Stimulated activated CD4-positive, alpha-beta T cell treated with anti-CD3 and anti-CD28 coated beads, Interleukin-15, amount 100 ng/mL, for 24 hours (primary cell): Measurements from ENCODE around the gene MGLL.

ENCODE experiments used
- DNase-seq: peaks from one replicate; pipeline ENCODE4 v3.0.0-alpha.2; 2020

MGLL gene

GRCh38 chr3:127787071-127787490 is 35.2 kb downstream of the MGLL start:
- no peak for DNase-seq

DNA sequence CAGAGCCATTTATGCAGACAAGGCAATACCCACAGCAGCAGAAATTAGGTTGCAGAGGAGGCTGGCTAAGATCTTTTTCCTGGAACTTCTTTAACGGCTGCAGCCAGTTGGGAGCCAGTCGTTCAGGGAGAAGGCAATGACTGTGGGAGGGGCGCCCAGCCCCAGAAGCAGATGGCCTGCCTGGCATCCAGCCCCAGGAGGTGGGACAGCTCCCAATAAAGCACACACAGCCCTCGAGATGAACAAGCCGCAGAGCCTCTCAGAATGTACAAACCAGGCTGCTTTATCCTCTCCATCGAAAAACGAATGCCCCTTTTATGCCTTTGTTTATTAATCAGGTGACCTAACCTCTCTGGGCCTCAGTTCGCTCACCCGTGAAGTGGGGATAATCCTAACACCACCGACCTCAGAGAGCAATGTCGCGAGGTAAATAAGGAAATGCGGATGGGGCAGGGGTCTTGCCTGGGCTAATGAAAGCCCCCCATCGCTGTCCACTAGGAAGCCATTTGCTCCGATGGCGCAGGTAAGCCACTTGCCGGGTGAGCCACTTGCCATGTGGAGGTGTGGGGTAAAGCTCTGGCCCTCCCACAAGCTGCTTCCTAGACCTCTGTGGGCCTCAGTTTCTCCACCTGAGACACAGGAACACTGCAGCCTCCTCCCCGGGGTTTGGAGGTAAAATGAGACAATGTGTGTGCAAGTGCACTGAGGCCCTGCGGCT is 35.8 kb downstream of the MGLL start:
- no peak for DNase-seq

DNA sequence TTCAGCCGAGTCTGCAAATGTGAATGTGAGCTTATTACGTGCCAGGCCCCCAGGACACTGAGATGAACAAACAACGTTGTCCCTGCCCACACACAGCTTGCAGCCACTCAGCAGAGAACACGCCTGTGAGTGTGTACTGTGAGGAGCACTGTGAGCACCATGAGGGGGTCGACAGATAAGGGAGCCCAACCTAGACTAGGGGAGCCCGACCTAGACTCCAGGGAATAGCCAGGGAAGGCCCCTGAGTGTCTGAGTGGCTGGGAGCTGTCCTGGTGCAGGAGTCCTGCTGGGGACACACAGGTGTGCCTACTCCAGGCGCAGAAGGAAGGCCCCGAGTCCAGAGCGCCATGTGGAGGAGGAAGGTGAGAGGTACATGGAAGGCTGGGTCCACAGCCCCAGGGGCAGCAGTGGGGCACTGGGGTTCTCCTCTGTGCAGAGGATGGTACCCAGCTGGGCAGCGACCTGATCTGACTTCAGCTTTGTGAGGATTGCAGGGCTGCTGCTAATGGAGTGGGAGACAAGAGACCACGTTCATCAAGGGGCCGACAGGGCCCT is 36.5 kb downstream of the MGLL start:
- DNase-seq, result no peak

DNA sequence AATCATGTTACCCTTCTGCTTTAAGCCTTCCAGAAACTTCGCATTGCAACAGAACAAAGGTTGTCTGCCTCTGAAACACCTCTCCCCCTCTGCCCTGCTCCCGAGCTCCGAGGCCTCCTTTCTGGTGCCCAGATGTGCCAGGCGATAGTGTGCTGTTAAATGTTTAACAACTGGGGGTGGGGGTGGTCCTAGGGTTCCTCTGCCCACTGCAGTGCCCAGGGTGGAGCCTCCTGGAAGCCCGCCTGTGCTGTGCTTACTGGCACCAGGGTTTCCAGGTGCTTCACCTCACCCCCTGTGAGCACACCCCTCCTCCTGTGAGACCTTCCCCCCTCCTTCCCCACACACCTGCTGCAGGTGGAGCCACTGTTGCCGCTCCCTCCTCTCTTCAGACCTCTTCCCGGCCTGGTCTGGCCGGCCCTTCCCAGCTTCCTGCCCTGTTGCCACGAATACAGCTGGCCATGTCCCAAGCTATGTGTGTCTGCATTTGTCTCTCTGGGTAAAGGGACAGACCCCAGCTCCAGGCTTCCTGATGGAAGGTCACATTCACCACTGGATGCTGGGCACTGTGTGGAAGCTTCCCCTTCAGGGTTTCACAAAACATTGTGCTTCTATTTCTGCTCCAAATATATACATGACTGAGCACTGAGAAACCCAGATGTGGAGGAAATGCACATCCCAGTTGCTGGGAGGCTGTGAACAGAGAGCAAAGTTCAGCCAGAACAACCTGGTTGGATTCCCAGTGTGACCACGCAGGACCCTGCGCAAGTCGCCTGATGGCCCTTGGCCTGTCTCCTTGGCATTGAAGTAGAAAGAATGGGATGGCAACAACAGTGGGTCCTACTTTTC is 37.2 kb downstream of the MGLL start:
- DNase-seq, result no peak

GRCh38 chr3:127784283-127784682 is 38.0 kb downstream of the MGLL start:
- no peak for DNase-seq

DNA sequence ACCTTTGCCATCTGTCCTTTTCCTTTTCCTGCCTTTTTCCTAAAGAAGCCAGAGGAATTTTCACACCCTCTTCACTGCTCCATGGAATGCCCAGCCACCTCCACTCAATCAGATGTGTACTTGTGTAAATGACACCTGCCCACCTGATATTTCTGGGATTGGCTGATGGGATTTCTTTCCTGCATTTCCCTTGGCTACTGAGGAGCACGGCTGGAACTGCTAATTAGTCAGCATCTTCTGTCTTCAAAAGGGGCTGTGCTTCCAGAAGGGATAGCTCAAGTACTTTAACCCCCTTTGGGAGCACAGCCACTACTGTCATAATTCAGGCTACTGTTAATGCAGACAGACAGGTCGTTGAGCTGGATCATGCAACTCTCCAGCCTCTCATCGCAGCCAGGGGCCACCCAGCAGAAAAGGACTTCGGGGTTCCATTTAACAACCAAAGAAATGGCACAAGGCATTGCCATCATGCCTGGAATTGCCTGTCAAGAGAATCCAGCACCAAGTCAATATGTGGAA is 38.6 kb downstream of the MGLL start:
- no peak for DNase-seq

- no peak for DNase-seq
Measured at GRCh38 chr3:127783166-127783565, 39.1 kb downstream of the MGLL start.

GRCh38 chr3:127781411-127782001 is 40.8 kb downstream of the MGLL start:
- DNase-seq, result no peak

- DNase-seq, result no peak
Measured at GRCh38 chr3:127780536-127781400, 41.5 kb downstream of the MGLL start.

DNA sequence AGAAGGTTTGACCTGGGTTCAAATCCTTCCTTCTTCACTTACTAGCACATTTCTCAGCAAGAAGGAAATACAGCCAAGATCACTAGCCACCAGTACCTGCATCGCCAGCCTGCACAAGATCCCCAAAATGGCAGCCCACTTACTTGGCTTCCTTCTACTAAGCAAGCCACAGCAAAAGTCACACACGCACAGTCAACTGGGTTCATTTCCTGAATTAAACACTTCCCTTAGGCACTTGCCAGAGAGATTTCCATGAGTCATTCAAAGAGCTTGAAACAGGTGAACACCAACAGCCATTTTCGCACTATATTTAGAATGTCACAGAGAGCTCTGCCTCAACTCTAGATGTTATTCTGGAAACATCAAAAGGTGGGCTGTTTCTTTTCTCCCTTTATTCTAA is 42.6 kb downstream of the MGLL start:
- DNase-seq, result peak; percentile 16

DNA sequence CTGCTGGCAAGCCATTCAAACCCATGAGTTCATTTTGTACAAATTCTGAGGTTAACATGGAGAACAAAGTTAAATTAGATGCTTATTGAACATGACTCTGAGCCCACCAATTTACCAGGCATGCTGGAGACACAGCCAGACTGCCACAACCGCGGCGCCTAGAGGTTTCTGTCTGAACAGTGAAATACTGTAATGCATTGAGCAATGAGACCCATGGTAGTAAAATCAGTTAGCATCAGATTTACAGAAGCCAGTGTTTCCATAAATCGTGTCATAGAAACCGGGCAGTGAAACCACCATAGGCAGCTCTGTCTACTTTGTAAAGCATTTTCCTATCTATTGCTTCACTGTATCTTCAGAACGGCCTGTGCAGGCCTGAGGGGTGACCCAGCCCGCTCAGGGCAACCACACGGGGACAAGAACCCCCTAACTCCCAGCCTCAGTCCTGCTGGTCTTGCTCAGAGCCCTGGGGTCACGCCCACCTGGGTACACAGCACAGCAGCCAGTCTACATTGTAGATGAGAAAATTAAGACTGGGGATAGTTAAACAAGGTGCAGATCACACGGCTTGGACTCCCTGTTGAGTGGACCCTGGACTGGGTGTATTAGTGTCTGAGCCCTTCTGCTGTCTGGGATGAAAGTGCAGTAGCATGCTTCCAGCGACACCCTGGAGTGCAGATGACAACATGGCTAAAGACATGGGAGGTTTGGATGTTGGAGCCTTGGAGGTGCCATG is 44.2 kb downstream of the MGLL start:
- DNase-seq, result no peak

DNA sequence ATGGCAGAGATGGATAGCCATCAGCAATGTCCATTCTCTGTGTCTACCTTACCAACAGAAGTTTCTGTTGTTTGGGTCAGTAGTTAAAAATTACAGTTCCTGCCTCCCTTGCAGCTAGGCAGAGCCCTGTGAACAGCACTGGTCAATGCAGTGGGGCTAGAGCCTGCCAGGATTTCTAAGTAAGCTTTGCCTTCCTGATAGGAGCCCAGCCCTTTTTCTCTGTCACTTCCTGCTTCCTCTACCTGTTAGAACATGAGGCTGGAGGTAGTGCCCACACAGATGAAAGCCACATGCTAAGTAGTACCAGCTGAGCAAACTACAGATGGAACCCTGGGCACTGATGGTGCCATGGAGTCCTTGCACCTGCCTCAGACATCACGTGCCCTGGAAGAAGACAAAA is 45.0 kb downstream of the MGLL start:
- no peak for DNase-seq

GRCh38 chr3:127776347-127776746 is 46.0 kb downstream of the MGLL start:
- DNase-seq, result no peak

DNA sequence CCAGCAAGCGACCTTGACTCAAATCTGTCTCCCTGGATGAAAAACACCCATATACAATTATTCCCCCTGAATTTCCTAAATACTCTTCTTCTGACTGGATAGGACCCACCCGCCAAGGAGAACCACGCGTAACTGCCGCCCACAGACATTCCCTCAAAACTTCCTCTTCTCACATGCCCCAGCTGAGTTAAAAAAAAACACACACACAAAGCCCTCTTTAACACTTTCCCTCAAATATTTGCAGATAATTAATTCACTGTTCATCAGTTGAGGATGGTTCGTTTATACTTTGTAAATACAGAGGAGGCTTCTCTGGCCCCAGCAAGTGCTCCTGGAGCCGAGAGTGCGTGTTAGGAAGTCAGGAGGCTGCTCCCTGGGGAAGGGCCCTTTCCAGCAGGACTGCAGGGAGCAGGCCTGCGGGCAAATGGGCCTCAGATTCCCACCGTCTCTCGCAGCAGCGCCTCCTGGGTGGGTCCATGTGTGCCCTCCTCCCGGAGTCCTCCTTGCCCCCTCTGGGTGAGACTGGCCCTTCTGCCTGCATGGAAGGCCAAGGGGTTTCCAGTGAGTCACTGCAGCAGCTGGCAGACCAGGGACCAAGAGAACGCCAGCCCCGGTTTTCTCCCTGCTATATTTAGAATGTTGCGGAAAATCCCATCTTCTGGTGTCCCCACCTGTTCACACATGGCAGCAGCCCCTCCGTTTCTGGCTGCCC is 46.8 kb downstream of the MGLL start:
- no peak for DNase-seq

GRCh38 chr3:127774647-127775046 is 47.7 kb downstream of the MGLL start:
- DNase-seq, result no peak

DNA sequence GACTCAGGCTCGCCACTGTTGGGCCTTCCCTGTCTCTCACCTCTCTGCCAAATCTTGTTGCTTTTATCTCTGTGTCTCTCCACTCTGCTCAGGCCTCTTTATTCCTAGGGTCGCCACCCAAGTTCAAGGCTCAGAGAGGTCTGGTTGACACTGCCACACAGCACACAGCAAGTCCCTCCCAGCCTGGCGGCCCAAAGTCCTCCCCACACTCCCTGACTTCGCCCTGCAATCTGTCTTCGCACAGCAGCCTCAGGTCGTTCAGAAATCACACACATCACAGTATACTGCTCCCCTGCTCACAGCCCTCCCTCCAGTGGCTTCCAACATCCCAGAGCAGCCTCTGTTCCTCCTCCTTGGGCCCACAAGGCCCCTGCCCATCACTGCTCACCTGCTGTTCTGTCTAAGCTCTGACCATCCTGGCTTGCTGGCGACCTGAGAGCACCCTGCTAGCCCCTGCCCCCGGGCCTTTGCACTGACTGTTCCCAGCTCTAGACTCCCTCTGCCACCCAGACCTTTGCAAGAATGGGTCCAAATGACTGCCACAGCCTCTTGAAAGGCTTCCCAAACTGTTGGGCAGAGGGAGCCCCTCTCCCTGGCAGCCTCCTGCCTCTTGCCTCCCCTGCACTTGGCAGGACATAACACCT is 48.4 kb downstream of the MGLL start:
- DNase-seq, result no peak

- DNase-seq, result no peak
Measured at GRCh38 chr3:127772827-127773751, 49.2 kb downstream of the MGLL start.

- no peak for DNase-seq
Measured at GRCh38 chr3:127772273-127772672, 50.0 kb downstream of the MGLL start.

GRCh38 chr3:127771746-127772145 is 50.6 kb downstream of the MGLL start:
- DNase-seq, result no peak
